SK-N-SH treated with all-trans-retinoic acid at 6 μM for 48 hours (cell line): ENCODE results near the gene NRXN3.

Experiments
- ATAC-seq: fragments of 200-7000 bp; cut with Tn5 transposase; 3 replicates; pipeline ENCODE4 v1.9.1; 2020; ENCODE audit warnings: mild to moderate bottlenecking, moderate library complexity
- ARNTL ChIP-seq: fragments of 450-650 bp; formaldehyde crosslinking; IDR thresholded peaks from 2 replicates; pipeline ENCODE4 v1.5.0; 2020; ENCODE audit warnings: low read depth, mild to moderate bottlenecking, moderate library complexity, borderline replicate concordance
- BACH2 ChIP-seq: fragments of 250-450 bp; sonication (Bioruptor Pico); IDR thresholded peaks from 2 replicates; pipeline ENCODE4 v1.9.0; 2021; ENCODE audit warnings: mild to moderate bottlenecking, borderline replicate concordance
- CREB5 ChIP-seq: fragments of 250-450 bp; sonication (Bioruptor Pico); IDR thresholded peaks from 2 replicates; pipeline ENCODE4 v1.5.1; 2020; ENCODE audit warnings: low read depth, mild to moderate bottlenecking, moderate library complexity
- CSDC2 ChIP-seq: fragments of 250-450 bp; sonication (Bioruptor Pico); IDR thresholded peaks from 2 replicates; pipeline ENCODE4 v1.5.0; 2020; ENCODE audit warnings: mild to moderate bottlenecking, moderate library complexity
- CSRNP3 ChIP-seq: fragments of 250-450 bp; sonication (Bioruptor Pico); IDR thresholded peaks from 2 replicates; pipeline ENCODE4 v1.5.1; 2021; ENCODE audit warnings: mild to moderate bottlenecking, moderate library complexity
- ESRRG ChIP-seq: fragments of 250-450 bp; sonication (Bioruptor Pico); IDR thresholded peaks from 2 replicates; pipeline ENCODE4 v1.6.1; 2021; ENCODE audit warnings: mild to moderate bottlenecking
- GLIS3 ChIP-seq: fragments of 250-450 bp; sonication (Bioruptor Pico); IDR thresholded peaks from 2 replicates; pipeline ENCODE4 v1.5.0; 2020; ENCODE audit warnings: mild to moderate bottlenecking, moderate library complexity
- ISL1 ChIP-seq: fragments of 250-450 bp; sonication (Bioruptor Pico); IDR thresholded peaks from 2 replicates; pipeline ENCODE4 v2.1.2; 2022; ENCODE audit warnings: mild to moderate bottlenecking, moderate library complexity
- OSR1 ChIP-seq: fragments of 250-450 bp; sonication (Bioruptor Pico); IDR thresholded peaks from 2 replicates; pipeline ENCODE4 v1.8.0; 2022; ENCODE audit warnings: moderate library complexity, mild to moderate bottlenecking, inconsistent platforms
- PATZ1 ChIP-seq: fragments of 250-450 bp; sonication (Bioruptor Pico); IDR thresholded peaks from 2 replicates; pipeline ENCODE4 v1.8.0; 2020; ENCODE audit warnings: mild to moderate bottlenecking, moderate library complexity, borderline replicate concordance
- POU6F1 ChIP-seq: fragments of 250-450 bp; sonication (Bioruptor Pico); IDR thresholded peaks from 2 replicates; pipeline ENCODE4 v1.8.0; 2021; ENCODE audit warnings: low read depth, mild to moderate bottlenecking, moderate library complexity, borderline replicate concordance
- PPARA ChIP-seq: fragments of 250-450 bp; sonication (Bioruptor Pico); IDR thresholded peaks from 2 replicates; pipeline ENCODE4 v1.5.0; 2020; ENCODE audit warnings: mild to moderate bottlenecking, borderline replicate concordance
- RARB ChIP-seq: fragments of 250-450 bp; sonication (Bioruptor Pico); IDR thresholded peaks from 2 replicates; pipeline ENCODE4 v1.8.0; 2021; ENCODE audit warnings: mild to moderate bottlenecking, moderate library complexity
- SNAI2 ChIP-seq: fragments of 250-450 bp; sonication (Bioruptor Pico); IDR thresholded peaks from 2 replicates; pipeline ENCODE4 v1.5.0; 2020; ENCODE audit warnings: mild to moderate bottlenecking, moderate library complexity
- TCF4 ChIP-seq: fragments of 250-450 bp; sonication (Bioruptor Pico); IDR thresholded peaks from 2 replicates; pipeline ENCODE4 v1.8.0; 2021; ENCODE audit warnings: mild to moderate bottlenecking, moderate library complexity, borderline replicate concordance
- TOX ChIP-seq: fragments of 250-450 bp; sonication (Bioruptor Pico); IDR thresholded peaks from 2 replicates; pipeline ENCODE4 v1.8.0; 2021; ENCODE audit warnings: mild to moderate bottlenecking, moderate library complexity, borderline replicate concordance
- TSHZ2 ChIP-seq: fragments of 250-450 bp; sonication (Bioruptor Pico); IDR thresholded peaks from 2 replicates; pipeline ENCODE4 v1.5.0; 2020; ENCODE audit warnings: mild to moderate bottlenecking, moderate library complexity
- ZC3H10 ChIP-seq: fragments of 250-450 bp; sonication (Bioruptor Pico); IDR thresholded peaks from 2 replicates; pipeline ENCODE4 v1.5.1; 2021; ENCODE audit warnings: mild to moderate bottlenecking, moderate library complexity
- ZFP3 ChIP-seq: fragments of 250-450 bp; sonication (Bioruptor Pico); IDR thresholded peaks from 2 replicates; pipeline ENCODE4 v1.5.0; 2020; ENCODE audit warnings: mild to moderate bottlenecking, moderate library complexity
- ZFP30 ChIP-seq: fragments of 450-650 bp; formaldehyde crosslinking; IDR thresholded peaks from 2 replicates; pipeline ENCODE4 v1.5.0; 2022; ENCODE audit warnings: mild to moderate bottlenecking, moderate library complexity
- ZNF565 ChIP-seq: fragments of 450-650 bp; formaldehyde crosslinking; conservative IDR thresholded peaks from 2 replicates; pipeline ENCODE4 v1.5.0; 2020; ENCODE audit warnings: low read depth, mild to moderate bottlenecking, moderate library complexity
- ZNF70 ChIP-seq: fragments of 450-650 bp; formaldehyde crosslinking; IDR thresholded peaks from 2 replicates; pipeline ENCODE4 v1.5.0; 2020; ENCODE audit warnings: mild to moderate bottlenecking, moderate library complexity
- ZNF8 ChIP-seq: fragments of 450-650 bp; formaldehyde crosslinking; IDR thresholded peaks from 2 replicates; pipeline ENCODE4 v1.5.0; 2020; ENCODE audit warnings: mild to moderate bottlenecking, moderate library complexity

The NRXN3 gene

GRCh38 chr14:79100578-79100977 is 930.4 kb downstream of the NRXN3 start:
- ATAC-seq: no peak
- TF ChIP-seq ZC3H10 (no peak), ZNF8 (CRISPR knock-in tag) (no peak), ESRRG (no peak), ZFP3 (no peak), OSR1 (CRISPR knock-in tag) (no peak), CREB5 (no peak), TSHZ2 (CRISPR knock-in tag) (no peak), ISL1 (CRISPR knock-in tag) (no peak), TOX (CRISPR knock-in tag) (no peak), ARNTL (CRISPR knock-in tag) (no peak), CSDC2 (CRISPR knock-in tag) (no peak), POU6F1 (CRISPR knock-in tag) (no peak), ZNF70 (no peak), CSRNP3 (CRISPR knock-in tag) (no peak), SNAI2 (CRISPR knock-in tag) (no peak), ZNF565 (CRISPR knock-in tag) (no peak), PPARA (CRISPR knock-in tag) (no peak), TCF4 (CRISPR knock-in tag) (no peak), GLIS3 (CRISPR knock-in tag) (no peak)
- TF ChIP-seq, all 23 proteins: peak for 0

GRCh38 chr14:79101388-79101787 is 931.2 kb downstream of the NRXN3 start:
- TF ChIP-seq PATZ1 (CRISPR knock-in tag) (no peak), PPARA (CRISPR knock-in tag) (no peak), ISL1 (CRISPR knock-in tag) (no peak), POU6F1 (CRISPR knock-in tag) (no peak), TSHZ2 (CRISPR knock-in tag) (no peak), ZFP30 (no peak), ZFP3 (no peak), RARB (no peak), ZNF8 (CRISPR knock-in tag) (no peak), CSDC2 (CRISPR knock-in tag) (no peak), GLIS3 (CRISPR knock-in tag) (no peak), CREB5 (no peak), TCF4 (CRISPR knock-in tag) (no peak), CSRNP3 (CRISPR knock-in tag) (no peak), BACH2 (CRISPR knock-in tag) (no peak)
- TF ChIP-seq, all 23 proteins: peak for 0

More at GRCh38 chr14:79101388-79101787, 931.2 kb downstream of the NRXN3 start:
- ATAC-seq: no peak
